Activated T-cell treated with anti-CD3 and anti-CD28 coated beads for 1 hour (primary cell): ENCODE results near the gene NTN1.
"Not testable (repeated sequence)": the region's sequence is repeated elsewhere in the genome, so short reads cannot be mapped to it uniquely, and the experiment has no call there.

Experiments used
- DNase-seq: peaks from one replicate; pipeline ENCODE4 v3.0.0-alpha.2; 2020; ENCODE audit warnings: low read depth

The NTN1 gene

GRCh38 chr17:9249245-9249953 is 228.1 kb downstream of the NTN1 start:
- no peak for DNase-seq

- DNase-seq = no peak
These were observed 230.0 kb downstream of the NTN1 start for GRCh38 chr17:9251273-9251672.

- no peak for DNase-seq
These were observed 232.0 kb downstream of the NTN1 start for GRCh38 chr17:9253308-9253707.

GRCh38 chr17:9254841-9255240 is 233.5 kb downstream of the NTN1 start:
- no peak for DNase-seq

GRCh38 chr17:9255833-9256232 is 234.5 kb downstream of the NTN1 start:
- no peak for DNase-seq

- no peak for DNase-seq
These were observed 235.0 kb downstream of the NTN1 start for GRCh38 chr17:9256361-9256750.

GRCh38 chr17:9256751-9257629 is 235.7 kb downstream of the NTN1 start:
- DNase-seq = no peak

GRCh38 chr17:9257630-9257965 is 236.3 kb downstream of the NTN1 start:
- not testable (repeated sequence) for DNase-seq

GRCh38 chr17:9258115-9259015 is 237.1 kb downstream of the NTN1 start:
- no peak for DNase-seq

GRCh38 chr17:9259419-9259818 is 238.1 kb downstream of the NTN1 start:
- no peak for DNase-seq

GRCh38 chr17:9261081-9262012 is 240.0 kb downstream of the NTN1 start:
- no peak for DNase-seq

GRCh38 chr17:9266031-9266680 is 244.8 kb downstream of the NTN1 start:
- no peak for DNase-seq

GRCh38 chr17:9266697-9267117 is 245.4 kb downstream of the NTN1 start:
- DNase-seq = no peak

GRCh38 chr17:9268546-9268945 is 247.2 kb downstream of the NTN1 start:
- no peak for DNase-seq

GRCh38 chr17:9269350-9270035 is 248.2 kb downstream of the NTN1 start:
- DNase-seq = no peak

- no peak for DNase-seq
These were observed 249.6 kb downstream of the NTN1 start for GRCh38 chr17:9270921-9271320.

- no peak for DNase-seq
These were observed 250.7 kb downstream of the NTN1 start for GRCh38 chr17:9271989-9272388.

- no peak for DNase-seq
These were observed 251.3 kb downstream of the NTN1 start for GRCh38 chr17:9272501-9273200.
